Activated CD4-positive, alpha-beta T cell treated with anti-CD3 and anti-CD28 coated beads, Interleukin-2, amount 10 ng/mL, durations not matched to agents 7 days and 5 days (primary cell): ENCODE measurements around the gene BHLHE40. TPM values are rescaled to one million over a fixed set of nuclear protein-coding genes. Genes with fewer than 3 reads are reported as not detected.

Source experiments
- CTCF ChIA-PET: fragments of 350-600 bp; sonication (Branson Sonifier 250); formaldehyde crosslinking; loops from one replicate; lab custom pipeline; 2021; ENCODE audit warnings: antibody characterized with exemption; lab: Charles Lee
- POLR2A ChIA-PET: fragments of 350-600 bp; sonication (Branson Sonifier 250); formaldehyde crosslinking; loops from one replicate; lab custom pipeline; 2021; ENCODE audit warnings: antibody characterized with exemption; lab: Charles Lee
- DNase-seq: peaks from one replicate; pipeline ENCODE4 v3.0.0-alpha.2; 2020
- H3K27ac Mint-ChIP-seq: one replicate; pipeline ENCODE4 v1.8.0; 2021; ENCODE audit warnings: mild to moderate bottlenecking, moderate library complexity, mixed read lengths
- H3K27me3 Mint-ChIP-seq: one replicate; pipeline ENCODE4 v1.8.0; 2021; ENCODE audit warnings: mixed read lengths
- H3K36me3 Mint-ChIP-seq: one replicate; pipeline ENCODE4 v1.8.0; 2021; ENCODE audit warnings: low read depth, mixed read lengths
- H3K4me1 Mint-ChIP-seq: one replicate; pipeline ENCODE4 v1.8.0; 2021; ENCODE audit warnings: mixed read lengths
- H3K4me3 Mint-ChIP-seq: one replicate; pipeline ENCODE4 v1.8.0; 2021; ENCODE audit warnings: mild to moderate bottlenecking, moderate library complexity, mixed read lengths
- H3K9me3 Mint-ChIP-seq: one replicate; pipeline ENCODE4 v1.8.0; 2021; ENCODE audit warnings: mixed read lengths
- total RNA-seq, 2 experiments: library from RNA; stranded (reverse); gene quantifications; one replicate each; pipeline ENCODE4 v1.2.3, GENCODE V29; 2021

Gene BHLHE40
- total RNA-seq, 2 experiments from 2014 or later = 105 to 112 TPM

DNA sequence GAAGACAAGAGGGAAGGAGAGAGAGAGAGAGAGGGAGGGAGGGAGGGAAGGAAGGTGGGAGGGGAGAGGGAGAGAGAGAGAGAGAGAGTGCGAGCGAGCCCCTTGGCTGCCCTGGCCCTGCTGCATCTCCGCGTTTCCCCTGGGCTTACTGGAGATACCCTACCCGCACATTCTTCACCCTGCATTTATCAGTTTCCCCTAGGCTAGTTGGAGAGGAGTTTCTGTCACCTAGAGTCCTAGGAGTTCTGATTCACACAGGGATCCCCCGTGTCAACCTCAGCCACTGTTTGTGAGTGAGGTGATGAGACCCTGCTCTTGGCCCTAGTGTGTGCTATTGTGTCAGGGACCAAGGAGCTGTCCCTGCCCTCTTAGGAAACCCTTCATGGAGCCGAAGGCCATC lies 18.7 kb downstream of the BHLHE40 start:
- no peak for DNase-seq
- Mint-ChIP-seq H3K36me3 (no peaks in the 10 kb centered on the region), H3K27ac (no peak overlapping the region), H3K9me3 (no peaks in the 10 kb centered on the region), H3K4me1 (peaks cover 34% of the 10 kb centered on the region), H3K27me3 (no peaks in the 10 kb centered on the region), H3K4me3 (no peak overlapping the region)
- CTCF ChIA-PET = interaction anchor here (2.1 kb wide), 1 partner anchor 10 kb away, joined by 12 read pairs; no protein-coding TSS in a partner anchor
- POLR2A ChIA-PET = no interaction called here

DNA sequence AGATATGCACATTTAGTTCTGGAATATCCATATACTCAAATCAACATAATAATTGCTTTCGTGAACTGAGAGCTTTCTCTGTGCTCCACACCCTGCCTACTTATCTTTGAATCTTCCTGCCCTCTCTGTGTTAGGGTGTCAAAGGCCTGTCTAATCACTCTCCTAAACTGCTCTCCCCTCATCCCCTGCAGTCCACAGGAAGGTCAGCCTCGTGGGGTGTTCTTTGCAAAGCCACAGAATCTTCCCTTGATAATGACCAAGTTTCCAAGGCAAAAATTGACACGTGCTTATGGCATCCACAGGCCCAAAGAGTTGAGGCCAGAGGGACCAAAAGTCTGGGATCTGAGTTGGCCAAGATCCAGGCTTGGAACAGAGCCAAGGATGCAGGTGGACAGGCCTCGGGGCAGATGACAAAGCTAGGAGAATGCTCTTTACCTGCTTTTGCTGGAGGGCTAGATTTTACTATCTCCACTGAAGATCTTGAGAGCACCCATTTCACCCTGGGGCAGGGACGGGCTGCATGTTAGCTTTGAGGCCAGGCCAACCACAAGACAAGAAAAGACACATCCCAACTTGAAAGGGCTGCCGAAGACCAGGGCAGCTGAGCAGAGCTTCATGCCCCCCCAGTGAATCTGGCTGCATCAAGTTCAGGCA lies 20.4 kb downstream of the BHLHE40 start:
- H3K4me3 Mint-ChIP-seq = no peak overlapping the region
- H3K36me3 Mint-ChIP-seq = no peaks in the 10 kb centered on the region
- POLR2A ChIA-PET = interaction anchor here (1.2 kb wide), 1 partner anchor 12 kb away, joined by 4 read pairs; no protein-coding TSS in a partner anchor
- H3K9me3 Mint-ChIP-seq = no peaks in the 10 kb centered on the region
- H3K27me3 Mint-ChIP-seq = no peaks in the 10 kb centered on the region
- CTCF ChIA-PET = interaction anchor here (1.0 to 15.7 kb wide), 7 partner anchors 9 to 288 kb away, joined by 3 to 197 read pairs (median 12); partner anchors contain the start of gene BHLHE40
- H3K27ac Mint-ChIP-seq = no peak overlapping the region
- DNase-seq = no peak
- H3K4me1 Mint-ChIP-seq = peaks cover 33% of the 10 kb centered on the region

DNA sequence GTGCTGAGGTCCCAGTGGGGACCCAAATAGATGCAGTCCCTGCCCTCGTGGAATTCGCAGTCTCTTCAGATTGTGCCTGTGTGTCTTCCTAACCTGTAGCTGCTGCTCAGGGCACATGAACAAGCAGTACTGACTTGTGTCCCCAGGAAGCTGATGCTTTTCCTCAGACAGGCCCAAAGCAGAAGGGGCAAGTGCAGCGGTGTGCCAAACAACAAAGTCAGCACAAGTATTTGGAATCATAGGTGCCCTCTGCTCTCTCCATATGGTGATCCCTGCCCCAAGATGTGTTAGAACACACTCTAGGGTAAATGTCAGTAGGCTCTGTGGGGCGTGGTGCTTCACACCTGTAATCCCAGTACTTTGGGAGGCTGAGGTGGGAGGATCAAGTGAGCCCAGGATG lies 21.9 kb downstream of the BHLHE40 start:
- Mint-ChIP-seq H3K36me3 (no peaks in the 10 kb centered on the region), H3K9me3 (no peaks in the 10 kb centered on the region), H3K27me3 (no peaks in the 10 kb centered on the region), H3K4me3 (no peak overlapping the region), H3K4me1 (peaks cover 35% of the 10 kb centered on the region), H3K27ac (no peak overlapping the region)
- DNase-seq = no peak
- ChIA-PET POLR2A (no interaction called here), CTCF (interaction anchor here (1.1 to 15.7 kb wide), 6 partner anchors 8 to 289 kb away, joined by 3 to 197 read pairs (median 17); partner anchors contain the start of genes BHLHE40 and EDEM1)

DNA sequence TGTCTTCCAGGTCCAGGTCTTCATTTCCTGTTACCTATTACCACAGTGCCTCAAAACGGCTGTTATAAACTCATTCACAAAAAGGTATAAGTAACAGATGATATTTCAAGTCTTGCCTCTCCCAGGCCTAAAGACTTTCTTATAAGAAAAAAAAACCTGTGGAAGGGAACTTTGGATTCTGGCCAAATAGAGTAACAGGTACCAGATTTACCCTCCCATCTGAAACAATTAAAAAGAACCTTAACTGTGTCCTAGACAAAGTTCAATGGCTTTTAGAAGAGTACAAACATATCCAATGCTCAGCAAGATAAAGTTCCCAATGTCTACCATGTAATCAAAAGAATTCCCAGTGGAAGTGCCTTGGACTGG lies 22.6 kb downstream of the BHLHE40 start:
- no peak overlapping the region for H3K4me3 Mint-ChIP-seq
- no peaks in the 10 kb centered on the region for H3K27me3 Mint-ChIP-seq
- H3K27ac Mint-ChIP-seq = no peak overlapping the region
- ChIA-PET POLR2A (no interaction called here), CTCF (interaction anchor here (0.7 to 15.7 kb wide), 7 partner anchors 9 to 276 kb away, joined by 3 to 197 read pairs (median 4); partner anchors contain the start of genes BHLHE40 and EDEM1)
- no peaks in the 10 kb centered on the region for H3K36me3 Mint-ChIP-seq
- DNase-seq = no peak
- H3K4me1 Mint-ChIP-seq = peaks cover 40% of the 10 kb centered on the region
- H3K9me3 Mint-ChIP-seq = no peaks in the 10 kb centered on the region

DNA sequence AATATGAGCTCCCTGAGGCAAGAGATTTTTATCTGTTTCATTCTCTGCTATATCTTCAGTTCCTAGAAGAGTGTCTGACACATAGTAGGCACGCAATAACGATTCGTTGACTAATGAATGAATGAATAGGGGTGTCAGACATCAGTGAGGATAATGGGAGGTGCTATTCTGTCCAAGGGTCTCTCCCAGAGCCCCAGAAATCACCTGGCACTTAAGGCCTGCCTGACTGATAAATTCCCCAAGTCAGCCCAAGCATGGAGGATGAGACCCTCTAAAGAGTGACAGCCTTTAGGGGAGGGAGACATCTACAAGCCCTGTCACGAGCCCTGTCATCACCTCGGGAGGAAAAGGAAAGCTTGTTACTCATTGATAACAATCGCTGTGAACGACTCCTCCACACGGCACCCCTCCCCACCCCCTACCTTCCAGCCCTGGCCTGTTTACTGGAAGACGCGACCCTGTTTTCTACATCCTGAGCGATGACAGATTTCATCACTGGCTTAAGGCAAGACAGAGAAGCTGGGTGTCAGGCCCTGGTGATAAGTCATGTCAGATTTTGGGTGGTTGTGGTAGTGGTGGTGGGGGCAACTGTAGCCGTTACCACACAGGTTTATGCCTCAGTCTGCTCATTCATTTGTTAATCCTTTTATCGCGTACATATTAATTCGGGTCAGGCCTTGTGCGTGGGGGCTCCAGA lies 23.1 kb downstream of the BHLHE40 start:
- Mint-ChIP-seq H3K9me3 (no peaks in the 10 kb centered on the region), H3K27me3 (no peaks in the 10 kb centered on the region), H3K4me1 (peaks cover 45% of the 10 kb centered on the region), H3K4me3 (no peak overlapping the region), H3K27ac (no peak overlapping the region), H3K36me3 (no peaks in the 10 kb centered on the region)
- DNase-seq = peak; percentile 38
- ChIA-PET POLR2A (no interaction called here), CTCF (interaction anchor here (0.7 to 15.7 kb wide), 9 partner anchors 9 to 291 kb away, joined by 3 to 197 read pairs (median 3); partner anchors contain the start of genes BHLHE40 and EDEM1)

DNA sequence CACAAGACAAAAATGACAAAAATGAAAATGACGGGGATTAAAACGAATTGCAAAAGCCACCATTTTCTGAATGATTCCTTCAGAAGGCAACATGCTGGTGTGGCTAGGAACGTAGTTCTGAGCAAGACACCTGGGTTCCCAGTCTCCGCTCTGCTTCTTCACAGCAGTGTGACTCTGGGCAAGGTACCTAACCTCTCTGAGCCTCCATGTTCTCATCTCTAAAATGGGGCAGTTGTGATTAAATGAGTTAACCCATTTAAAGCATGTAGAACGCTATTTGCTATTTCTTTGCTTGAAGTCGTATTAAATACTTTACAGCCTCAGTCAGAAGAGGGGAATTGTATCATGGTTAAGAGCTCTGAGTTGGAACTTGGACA lies 23.6 kb downstream of the BHLHE40 start:
- ChIA-PET CTCF (interaction anchor here (0.8 to 15.7 kb wide), 6 partner anchors 9 to 291 kb away, joined by 3 to 197 read pairs (median 12); partner anchors contain the start of gene BHLHE40), POLR2A (no interaction called here)
- no peaks in the 10 kb centered on the region for H3K27me3 Mint-ChIP-seq
- H3K4me1 Mint-ChIP-seq = peaks cover 51% of the 10 kb centered on the region
- H3K9me3 Mint-ChIP-seq = no peaks in the 10 kb centered on the region
- H3K27ac Mint-ChIP-seq = no peak overlapping the region
- no peak for DNase-seq
- H3K4me3 Mint-ChIP-seq = no peak overlapping the region
- no peaks in the 10 kb centered on the region for H3K36me3 Mint-ChIP-seq

DNA sequence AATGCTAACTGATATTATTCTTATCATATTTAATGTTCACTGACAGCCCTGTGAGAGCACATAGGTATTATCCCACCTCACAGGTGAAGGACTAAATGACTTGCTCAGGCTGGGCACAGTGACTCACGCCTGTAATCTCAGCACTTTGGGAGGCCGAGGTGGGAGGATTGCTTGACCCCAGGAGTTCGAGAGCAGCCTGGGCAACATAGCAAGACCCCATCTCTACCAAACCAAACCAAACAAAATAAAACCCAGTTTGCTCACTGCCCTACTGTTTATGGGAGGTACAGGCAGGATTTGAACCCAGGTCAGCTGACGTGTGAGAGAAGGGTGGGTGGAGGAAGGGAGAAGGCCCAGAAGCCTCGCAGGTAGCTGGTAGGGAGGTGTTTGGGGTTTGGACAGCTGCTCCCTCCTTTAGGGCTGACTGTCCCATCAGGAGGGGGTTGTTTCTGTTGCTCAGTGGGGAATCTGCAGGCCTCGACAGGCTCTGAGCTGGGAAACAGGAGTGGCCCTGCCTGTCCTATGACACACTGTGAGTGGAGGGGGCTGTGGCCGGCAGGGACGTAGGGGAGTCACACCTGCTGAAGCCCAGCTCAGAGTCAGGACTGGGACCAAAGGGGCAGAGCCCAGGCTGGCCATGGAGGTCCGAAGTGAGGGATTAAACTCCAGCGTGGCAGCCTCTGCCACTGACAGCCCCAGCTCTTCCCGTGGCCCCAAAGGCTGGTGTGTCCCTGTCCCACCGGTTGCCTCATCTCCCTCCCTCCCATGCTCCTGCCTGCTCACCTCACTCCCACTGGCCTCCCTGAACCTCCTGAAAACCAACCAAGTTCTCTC lies 25.3 kb downstream of the BHLHE40 start:
- Mint-ChIP-seq H3K27me3 (no peaks in the 10 kb centered on the region), H3K36me3 (no peaks in the 10 kb centered on the region), H3K27ac (no peak overlapping the region), H3K4me1 (peaks cover 58% of the 10 kb centered on the region), H3K4me3 (no peak overlapping the region), H3K9me3 (no peaks in the 10 kb centered on the region)
- POLR2A ChIA-PET = no interaction called here
- CTCF ChIA-PET = interaction anchor here (0.6 to 15.7 kb wide), 8 partner anchors 8 to 200 kb away, joined by 3 to 197 read pairs (median 3); partner anchors contain the start of gene BHLHE40
- no peak for DNase-seq

DNA sequence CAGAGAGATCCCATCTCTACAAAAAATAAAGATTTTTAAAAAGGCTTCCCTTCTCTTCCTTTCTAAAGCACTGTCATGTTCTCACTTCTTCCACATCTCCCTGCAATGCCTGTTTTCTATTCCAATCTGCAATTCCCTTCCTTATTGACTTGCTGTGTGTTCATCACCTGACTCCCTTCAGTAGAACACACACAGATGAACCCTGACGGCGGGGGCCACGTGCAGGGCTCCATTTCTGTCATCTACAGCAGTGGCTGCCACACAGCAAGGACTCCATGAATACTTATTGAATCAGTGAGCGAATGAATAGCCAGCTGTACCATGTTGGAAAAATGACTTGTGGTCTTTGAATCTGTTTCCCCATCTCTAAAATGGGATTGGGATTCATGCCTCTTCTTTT lies 26.1 kb downstream of the BHLHE40 start:
- Mint-ChIP-seq H3K4me1 (peaks cover 55% of the 10 kb centered on the region), H3K4me3 (no peak overlapping the region), H3K36me3 (no peaks in the 10 kb centered on the region), H3K9me3 (no peaks in the 10 kb centered on the region), H3K27me3 (no peaks in the 10 kb centered on the region), H3K27ac (no peak overlapping the region)
- POLR2A ChIA-PET = no interaction called here
- no peak for DNase-seq
- CTCF ChIA-PET = interaction anchor here (0.6 to 15.7 kb wide), 5 partner anchors 13 to 50 kb away, joined by 3 to 197 read pairs (median 3); partner anchors contain the start of gene BHLHE40

DNA sequence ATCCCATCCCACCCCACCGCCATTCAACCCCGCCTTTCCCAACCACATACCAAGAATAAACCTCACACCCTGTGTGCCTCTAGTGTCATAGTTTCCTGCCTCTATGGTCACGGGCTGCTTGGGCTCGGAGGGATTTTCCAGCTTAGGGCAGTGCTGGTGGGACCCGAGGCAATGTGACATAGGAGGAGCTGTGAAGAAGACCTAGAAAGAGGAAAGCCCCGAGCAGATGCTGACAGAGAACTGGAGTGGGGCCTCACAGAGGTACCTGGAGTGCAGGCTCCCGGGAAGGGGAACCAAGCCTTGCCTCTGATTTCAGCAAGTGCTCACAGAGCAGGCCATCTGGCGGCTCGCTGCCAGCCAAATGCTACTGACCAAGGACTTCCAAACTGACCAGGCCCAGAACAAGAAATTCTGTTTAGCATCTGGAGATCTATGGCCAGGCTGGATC lies 27.5 kb downstream of the BHLHE40 start:
- DNase-seq = peak; percentile 58
- Mint-ChIP-seq H3K27ac (peak overlapping the region; percentile 67), H3K27me3 (no peaks in the 10 kb centered on the region), H3K4me1 (peaks cover 64% of the 10 kb centered on the region), H3K4me3 (no peak overlapping the region), H3K9me3 (no peaks in the 10 kb centered on the region), H3K36me3 (no peaks in the 10 kb centered on the region)
- CTCF ChIA-PET = interaction anchor here (1.5 to 15.7 kb wide), 4 partner anchors 8 to 273 kb away, joined by 3 to 197 read pairs (median 16); partner anchors contain the start of gene BHLHE40
- POLR2A ChIA-PET = interaction anchor here (1.8 kb wide), 1 partner anchor 23 kb away, joined by 7 read pairs; no protein-coding TSS in a partner anchor

DNA sequence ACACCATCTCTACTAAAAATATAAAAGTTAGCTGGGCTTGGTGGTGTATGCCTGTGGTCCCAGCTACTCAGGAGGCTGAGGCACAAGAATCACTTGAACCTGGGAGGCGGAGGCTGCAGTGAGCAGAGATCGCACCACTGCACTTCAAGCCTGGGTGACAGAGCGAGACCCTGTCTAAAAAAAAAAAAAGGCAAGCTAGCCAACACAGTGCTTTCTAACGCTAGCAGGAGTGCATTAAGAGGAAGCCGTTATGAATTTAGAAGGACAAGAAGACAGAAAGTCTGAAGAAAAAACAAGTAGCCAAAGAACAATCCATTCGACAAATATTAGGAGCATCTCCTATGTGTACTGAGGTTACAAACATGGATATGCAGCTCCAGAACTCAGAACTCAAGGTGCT lies 28.6 kb downstream of the BHLHE40 start:
- Mint-ChIP-seq H3K27ac (no peak overlapping the region), H3K4me3 (no peak overlapping the region), H3K9me3 (no peaks in the 10 kb centered on the region), H3K4me1 (peaks cover 64% of the 10 kb centered on the region), H3K27me3 (no peaks in the 10 kb centered on the region), H3K36me3 (no peaks in the 10 kb centered on the region)
- POLR2A ChIA-PET = interaction anchor here (1.8 kb wide), 1 partner anchor 24 kb away, joined by 7 read pairs; no protein-coding TSS in a partner anchor
- CTCF ChIA-PET = interaction anchor here (0.6 to 15.7 kb wide), 7 partner anchors 9 to 571 kb away, joined by 3 to 197 read pairs (median 4); partner anchors contain the start of gene BHLHE40
- DNase-seq = no peak

DNA sequence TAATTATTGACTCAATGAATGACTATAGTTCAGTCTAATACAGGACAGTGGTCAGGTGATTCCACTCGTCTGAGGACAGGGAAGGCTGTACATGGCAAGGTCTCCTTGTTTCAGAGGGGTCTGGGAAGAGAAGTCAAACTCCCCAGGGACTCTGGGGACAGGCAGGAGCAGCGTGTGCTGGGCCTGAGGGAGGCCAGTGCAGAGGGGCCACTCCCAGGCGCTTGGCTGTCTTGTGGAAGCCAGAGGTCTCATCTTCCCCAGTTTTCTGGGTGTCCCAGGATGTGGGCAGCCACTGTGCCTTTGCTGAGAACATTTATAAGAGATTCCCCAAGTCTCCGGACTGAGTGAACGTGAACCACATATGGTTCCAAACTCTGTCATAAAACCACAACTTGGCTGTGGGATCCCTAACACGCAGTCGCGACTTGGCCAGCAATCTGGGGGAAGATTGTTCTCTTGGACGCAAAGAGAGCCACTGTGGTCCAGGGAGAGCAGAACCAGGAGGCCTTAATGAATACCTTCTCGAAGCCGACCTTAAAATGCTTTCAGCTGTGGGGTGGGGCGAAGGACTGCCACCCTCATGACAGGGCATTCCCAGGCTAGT lies 30.4 kb downstream of the BHLHE40 start:
- Mint-ChIP-seq H3K27ac (no peak overlapping the region), H3K9me3 (no peaks in the 10 kb centered on the region)
- CTCF ChIA-PET = interaction anchor here (3.0 to 15.7 kb wide), 4 partner anchors 8 to 27 kb away, joined by 12 to 197 read pairs (median 22); partner anchors contain the start of gene BHLHE40

More for the DNA sequence above, 30.4 kb downstream of the BHLHE40 start:
- POLR2A ChIA-PET = no interaction called here
- Mint-ChIP-seq H3K4me3 (no peak overlapping the region), H3K36me3 (peaks cover 1% of the 10 kb centered on the region), H3K4me1 (peaks cover 73% of the 10 kb centered on the region), H3K27me3 (peaks cover 2% of the 10 kb centered on the region)
- DNase-seq = no peak
